ENCODE results near the gene PLOD1. TPM values are rescaled to one million over a fixed set of nuclear protein-coding genes. Genes with fewer than 3 reads are reported as not detected.
"Not testable (repeated sequence)": the region's sequence is repeated elsewhere in the genome, so short reads cannot be mapped to it uniquely, and the experiment has no call there.

Gene PLOD1
- polyA plus RNA-seq, 1 donor (not counting 4 experiments of a cell fraction or from before 2014, with no cell fraction given) = 63.6 TPM

GRCh38 chr1:11898086-11898785, 36.3 kb upstream of the PLOD1 start:
- peaks cover 3% of the 10 kb centered on the region for H3K4me1 ChIP-seq (ENCODE audit: control insufficient read depth, extremely low read depth, insufficient read depth, low read length)
- H3K36me3 ChIP-seq (ENCODE audit: control insufficient read depth in 2 of 2, extremely low read depth in 1 of 2, insufficient read depth in 2 of 2, low read length in 2 of 2) = no peaks in the 10 kb centered on the region
- H3K4me3 ChIP-seq (ENCODE audit: control insufficient read depth in 2 of 3, extremely low read depth in 1 of 3, insufficient read depth in 2 of 3, low read depth in 1 of 3, low read length in 3 of 3) = no peak overlapping the region
- TF ChIP-seq CTCF (optimal IDR thresholded peaks at IDR 0.05 in 1 of 3, IDR thresholded peaks at IDR 0.05 in 1 of 3, conservative IDR thresholded peaks at IDR 0.05 in 1 of 3; ENCODE audit: extremely low read depth in 1 of 3, insufficient read depth in 2 of 3, low read length in 3 of 3) = no peak
- H3K9me3 ChIP-seq (ENCODE audit: control insufficient read depth, low read depth, low read length) = no peaks in the 10 kb centered on the region
- FAIRE-seq (no peak), DNase-seq (ENCODE audit: low read depth, low spot score) (no peak)
- no peaks in the 10 kb centered on the region for H3K79me2 ChIP-seq (ENCODE audit: control insufficient read depth, insufficient read depth, low read length)
- H4K20me1 ChIP-seq (ENCODE audit: control insufficient read depth, extremely low read depth, insufficient read depth, low read length) = no peaks in the 10 kb centered on the region
- no peak overlapping the region for H2AFZ ChIP-seq (ENCODE audit: control insufficient read depth, low read length)
- peaks cover 23% of the 10 kb centered on the region for H3K27me3 ChIP-seq (ENCODE audit: control insufficient read depth, extremely low read depth, insufficient read depth, low read length)
- H3K4me2 ChIP-seq (ENCODE audit: control insufficient read depth, extremely low read depth, insufficient read depth, low read depth, low read length) = no peak overlapping the region
- no peak overlapping the region for H3K9ac ChIP-seq (ENCODE audit: control insufficient read depth, extremely low read depth, insufficient read depth, low read length)
- dilution Hi-C loops (cut with MboI; ENCODE audit: extremely low pct_ligation_motif_present, low sequenced_read_pairs) = no loop called here
- no peaks in the 10 kb centered on the region for H3K9me1 ChIP-seq (ENCODE audit: control insufficient read depth, extremely low read depth, insufficient read depth, low read length)
- H3K27ac ChIP-seq (ENCODE audit: control insufficient read depth, insufficient read depth, low read length) = no peak overlapping the region

- Histone ChIP-seq H3K27ac (ENCODE audit: control insufficient read depth, insufficient read depth, low read length) (no peak overlapping the region), H2AFZ (ENCODE audit: control insufficient read depth, low read length) (no peak overlapping the region), H3K36me3 (ENCODE audit: control insufficient read depth in 2 of 2, extremely low read depth in 1 of 2, insufficient read depth in 2 of 2, low read length in 2 of 2) (no peaks in the 10 kb centered on the region), H3K9ac (ENCODE audit: control insufficient read depth, extremely low read depth, insufficient read depth, low read length) (no peak overlapping the region), H3K4me3 (ENCODE audit: control insufficient read depth in 2 of 3, extremely low read depth in 1 of 3, insufficient read depth in 2 of 3, low read depth in 1 of 3, low read length in 3 of 3) (no peak overlapping the region), H3K9me1 (ENCODE audit: control insufficient read depth, extremely low read depth, insufficient read depth, low read length) (no peaks in the 10 kb centered on the region), H3K79me2 (ENCODE audit: control insufficient read depth, insufficient read depth, low read length) (no peaks in the 10 kb centered on the region), H3K4me2 (ENCODE audit: control insufficient read depth, extremely low read depth, insufficient read depth, low read depth, low read length) (no peak overlapping the region), H4K20me1 (ENCODE audit: control insufficient read depth, extremely low read depth, insufficient read depth, low read length) (no peaks in the 10 kb centered on the region), H3K27me3 (ENCODE audit: control insufficient read depth, extremely low read depth, insufficient read depth, low read length) (peaks cover 23% of the 10 kb centered on the region), H3K4me1 (ENCODE audit: control insufficient read depth, extremely low read depth, insufficient read depth, low read length) (peaks cover 3% of the 10 kb centered on the region), H3K9me3 (ENCODE audit: control insufficient read depth, low read depth, low read length) (no peaks in the 10 kb centered on the region)
- no peak for TF ChIP-seq CTCF (optimal IDR thresholded peaks at IDR 0.05 in 1 of 3, IDR thresholded peaks at IDR 0.05 in 1 of 3, conservative IDR thresholded peaks at IDR 0.05 in 1 of 3; ENCODE audit: extremely low read depth in 1 of 3, insufficient read depth in 2 of 3, low read length in 3 of 3)
- peak; percentile 37 for TF ChIP-seq EZH2 (IDR thresholded peaks at IDR 0.05; ENCODE audit: low read length)
- DNase-seq (ENCODE audit: low read depth, low spot score) (no peak), FAIRE-seq (no peak)
- dilution Hi-C loops (cut with MboI; ENCODE audit: extremely low pct_ligation_motif_present, low sequenced_read_pairs) = no loop called here
Measured at GRCh38 chr1:11898831-11899467, 35.6 kb upstream of the PLOD1 start.

GRCh38 chr1:11901446-11901845, 33.1 kb upstream of the PLOD1 start:
- H2AFZ ChIP-seq (ENCODE audit: control insufficient read depth, low read length); H3K4me2 ChIP-seq (ENCODE audit: control insufficient read depth, extremely low read depth, insufficient read depth, low read depth, low read length); H3K4me1 ChIP-seq (ENCODE audit: control insufficient read depth, extremely low read depth, insufficient read depth, low read length); FAIRE-seq; H3K79me2 ChIP-seq (ENCODE audit: control insufficient read depth, insufficient read depth, low read length); DNase-seq (ENCODE audit: low read depth, low spot score); H3K4me3 ChIP-seq (ENCODE audit: control insufficient read depth in 2 of 3, extremely low read depth in 1 of 3, insufficient read depth in 2 of 3, low read depth in 1 of 3, low read length in 3 of 3); H3K9ac ChIP-seq (ENCODE audit: control insufficient read depth, extremely low read depth, insufficient read depth, low read length); H3K27ac ChIP-seq (ENCODE audit: control insufficient read depth, insufficient read depth, low read length); H3K9me3 ChIP-seq (ENCODE audit: control insufficient read depth, low read depth, low read length); dilution Hi-C loops (cut with MboI; ENCODE audit: extremely low pct_ligation_motif_present, low sequenced_read_pairs); H4K20me1 ChIP-seq (ENCODE audit: control insufficient read depth, extremely low read depth, insufficient read depth, low read length); H3K9me1 ChIP-seq (ENCODE audit: control insufficient read depth, extremely low read depth, insufficient read depth, low read length); H3K36me3 ChIP-seq (ENCODE audit: control insufficient read depth in 2 of 2, extremely low read depth in 1 of 2, insufficient read depth in 2 of 2, low read length in 2 of 2): not testable (repeated sequence)
- H3K27me3 ChIP-seq (ENCODE audit: control insufficient read depth, extremely low read depth, insufficient read depth, low read length) = peaks cover 23% of the 10 kb centered on the region
